ENCODE measurements around the gene ZNF232.
"Not testable (repeated sequence)": the region's sequence is repeated elsewhere in the genome, so short reads cannot be mapped to it uniquely, and the experiment has no call there.

ZNF232 gene

GRCh38 chr17:5078106-5079028, 33.3 kb downstream of the ZNF232 start, which contains the start of gene ZFP3:
Gene ZFP3, plus strand, starts transcription at chr17:5078467. Its CDS starts 13,038 bp downstream, at chr17:5091505.
- Histone ChIP-seq H3K4me1 (ENCODE audit: insufficient read depth, low read length) (peaks cover 10% of the 10 kb centered on the region), H3K27ac (ENCODE audit: low read depth, low read length) (no peak within 1 kb of the TSS), H3K27me3 (ENCODE audit: insufficient read depth, low read length) (no peaks in the 10 kb centered on the region), H3K9me3 (ENCODE audit: insufficient read depth, low read depth, low read length) (no peaks in the 10 kb centered on the region), H3K4me3 (ENCODE audit: low read length) (peak within 1 kb of the TSS; percentile 16; the same call in 1 of the 2 replicates), H3K9ac (ENCODE audit: low read depth, low read length) (no peak within 1 kb of the TSS), H3K36me3 (ENCODE audit: insufficient read depth, low read length) (no peaks in the 10 kb centered on the region)
- 93% methylated on average over 75 of the region's 75 CpGs for WGBS

DNA sequence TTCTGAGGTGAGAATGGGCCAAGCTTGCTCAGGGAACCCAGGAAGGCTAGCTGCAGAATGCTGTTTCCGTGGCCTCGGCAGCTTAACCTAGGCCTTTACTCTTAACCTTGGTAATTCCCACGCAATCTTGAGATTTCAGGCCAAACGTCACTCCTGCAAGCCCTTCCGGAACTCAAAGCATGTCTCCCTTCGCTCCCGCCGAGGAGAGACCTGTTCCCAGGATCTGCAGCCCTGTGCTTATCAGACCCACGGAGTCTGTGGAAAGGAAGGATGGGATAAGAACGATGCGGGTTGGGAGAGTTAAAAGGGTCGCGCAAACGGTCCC, 33.9 kb downstream of the ZNF232 start:
- Histone ChIP-seq H3K27ac (ENCODE audit: low read depth, low read length) (no peak overlapping the region), H3K4me3 (ENCODE audit: low read length) (no peak overlapping the region), H3K27me3 (ENCODE audit: insufficient read depth, low read length) (no peaks in the 10 kb centered on the region), H3K9ac (ENCODE audit: low read depth, low read length) (no peak overlapping the region), H3K9me3 (ENCODE audit: insufficient read depth, low read depth, low read length) (no peaks in the 10 kb centered on the region), H3K4me1 (ENCODE audit: insufficient read depth, low read length) (peaks cover 10% of the 10 kb centered on the region), H3K36me3 (ENCODE audit: insufficient read depth, low read length) (no peaks in the 10 kb centered on the region)
- 95% methylated on average over 14 of the region's 14 CpGs for WGBS

GRCh38 chr17:5077275-5077674, 34.4 kb downstream of the ZNF232 start:
- not testable (repeated sequence) for H3K9me3 ChIP-seq (ENCODE audit: insufficient read depth, low read depth, low read length); H3K9ac ChIP-seq (ENCODE audit: low read depth, low read length); H3K4me1 ChIP-seq (ENCODE audit: insufficient read depth, low read length); H3K36me3 ChIP-seq (ENCODE audit: insufficient read depth, low read length); H3K4me3 ChIP-seq (ENCODE audit: low read length); H3K27me3 ChIP-seq (ENCODE audit: insufficient read depth, low read length); H3K27ac ChIP-seq (ENCODE audit: low read depth, low read length)
- 98% methylated on average over 24 of the region's 24 CpGs for WGBS

DNA sequence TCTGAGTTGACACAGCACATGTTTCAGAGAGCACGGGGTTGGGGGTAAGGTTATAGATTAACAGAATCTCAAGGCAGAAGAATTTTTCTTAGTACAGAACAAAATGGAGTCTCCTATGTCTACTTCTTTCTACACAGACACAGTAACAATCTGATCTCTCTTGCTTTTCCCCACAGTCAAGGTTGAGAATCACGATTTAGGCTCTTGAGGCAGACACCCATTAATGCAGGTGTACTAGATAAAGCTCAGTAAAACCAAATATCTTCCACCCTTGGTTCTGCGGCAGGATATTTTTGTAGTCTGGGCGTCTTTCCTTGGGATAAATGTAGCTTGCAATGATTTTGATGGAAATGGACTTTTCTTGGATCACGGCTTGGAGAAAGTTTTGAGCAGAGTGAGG, 36.2 kb downstream of the ZNF232 start:
- not testable (repeated sequence) for H3K4me1 ChIP-seq (ENCODE audit: insufficient read depth, low read length); H3K9me3 ChIP-seq (ENCODE audit: insufficient read depth, low read depth, low read length); H3K4me3 ChIP-seq (ENCODE audit: low read length); H3K36me3 ChIP-seq (ENCODE audit: insufficient read depth, low read length); H3K27me3 ChIP-seq (ENCODE audit: insufficient read depth, low read length)
- H3K27ac ChIP-seq (ENCODE audit: low read depth, low read length): peak overlapping the region; percentile 66; the same call in 1 of the 2 replicates
- WGBS: 92% methylated on average over 4 of the region's 5 CpGs
- 0 out of 2 replicates have a peak overlapping the region, but pooled peaks have one; percentile 9 for H3K9ac ChIP-seq (ENCODE audit: low read depth, low read length)

DNA sequence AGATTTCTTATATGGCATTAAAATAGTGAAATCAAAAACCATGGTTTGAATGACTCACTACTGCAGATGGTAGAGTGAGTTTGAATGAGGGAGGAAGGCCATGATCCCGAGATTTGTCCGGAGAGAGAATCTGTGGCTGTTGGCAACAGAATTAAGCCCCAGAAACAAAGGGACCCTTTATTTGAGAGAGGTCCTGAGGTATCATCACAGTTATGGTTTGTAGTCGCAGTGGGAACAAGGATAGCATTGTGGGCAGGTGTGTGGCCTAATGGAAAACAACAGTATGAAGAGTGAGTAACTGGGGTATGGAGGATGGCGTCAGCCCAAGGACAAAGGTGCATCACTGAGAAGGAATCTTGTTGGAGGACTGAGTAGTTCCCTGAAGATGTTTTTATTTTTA, 42.0 kb downstream of the ZNF232 start:
- no peak overlapping the region for H3K4me3 ChIP-seq (ENCODE audit: low read length)
- no peaks in the 10 kb centered on the region for H3K36me3 ChIP-seq (ENCODE audit: insufficient read depth, low read length)
- H3K27me3 ChIP-seq (ENCODE audit: insufficient read depth, low read length): no peaks in the 10 kb centered on the region
- WGBS: 92% methylated on average over 4 of the region's 4 CpGs
- H3K9me3 ChIP-seq (ENCODE audit: insufficient read depth, low read depth, low read length): no peaks in the 10 kb centered on the region
- no peak overlapping the region for H3K27ac ChIP-seq (ENCODE audit: low read depth, low read length)
- H3K4me1 ChIP-seq (ENCODE audit: insufficient read depth, low read length): peaks cover 5% of the 10 kb centered on the region
- H3K9ac ChIP-seq (ENCODE audit: low read depth, low read length): no peak overlapping the region

DNA sequence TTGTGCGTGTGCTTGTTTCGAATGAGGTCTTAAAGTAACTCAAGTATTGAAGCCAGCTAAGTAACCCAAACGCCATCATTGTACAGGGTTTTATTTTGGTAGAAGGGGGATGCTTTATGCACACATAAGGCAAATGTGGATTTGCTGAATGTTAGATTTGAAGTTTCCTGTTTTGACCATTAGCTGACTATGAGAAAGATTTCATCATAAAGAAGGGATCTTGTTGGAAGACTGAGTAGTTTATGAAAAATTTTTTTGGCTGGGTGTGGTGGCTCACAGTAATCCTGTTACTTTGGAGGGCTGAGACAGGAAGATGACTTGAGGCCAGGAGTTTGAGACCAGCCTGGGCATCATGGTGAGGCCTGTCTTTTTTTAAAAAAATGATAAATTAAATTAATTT, 43.4 kb downstream of the ZNF232 start:
- Histone ChIP-seq H3K4me3 (ENCODE audit: low read length) (no peak overlapping the region), H3K36me3 (ENCODE audit: insufficient read depth, low read length) (no peaks in the 10 kb centered on the region), H3K27me3 (ENCODE audit: insufficient read depth, low read length) (no peaks in the 10 kb centered on the region), H3K4me1 (ENCODE audit: insufficient read depth, low read length) (no peaks in the 10 kb centered on the region), H3K27ac (ENCODE audit: low read depth, low read length) (no peak overlapping the region), H3K9me3 (ENCODE audit: insufficient read depth, low read depth, low read length) (no peaks in the 10 kb centered on the region), H3K9ac (ENCODE audit: low read depth, low read length) (no peak overlapping the region)
- 97% methylated on average over 3 of the region's 3 CpGs for WGBS

DNA sequence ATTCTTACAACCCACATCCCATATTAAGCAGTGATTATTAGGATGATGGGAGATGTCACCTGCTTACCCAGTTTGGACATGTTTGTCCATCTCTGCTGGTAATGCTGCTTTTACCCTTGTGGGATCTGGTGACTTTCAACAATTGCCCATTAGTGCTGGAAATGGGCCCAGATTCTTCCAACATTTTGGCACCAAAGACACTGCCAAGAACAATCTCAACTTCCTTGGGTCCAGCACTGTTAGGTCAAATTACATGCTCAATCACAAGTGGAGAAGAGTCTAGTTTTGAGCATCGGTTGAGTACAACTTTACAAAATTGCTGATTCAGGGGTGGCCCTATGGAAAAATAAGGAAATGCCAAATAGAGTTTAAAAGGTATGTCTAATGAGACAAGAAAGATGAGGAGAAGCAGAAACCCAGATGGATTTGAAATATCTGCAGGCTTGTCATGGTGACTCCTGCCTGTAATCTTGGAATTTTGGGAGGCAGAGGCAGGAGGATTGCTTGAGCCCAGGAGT, 46.4 kb downstream of the ZNF232 start:
- H3K4me1 ChIP-seq (ENCODE audit: insufficient read depth, low read length): no peaks in the 10 kb centered on the region
- no peaks in the 10 kb centered on the region for H3K9me3 ChIP-seq (ENCODE audit: insufficient read depth, low read depth, low read length)
- no peak overlapping the region for H3K4me3 ChIP-seq (ENCODE audit: low read length)
- H3K9ac ChIP-seq (ENCODE audit: low read depth, low read length): no peak overlapping the region
- no peaks in the 10 kb centered on the region for H3K27me3 ChIP-seq (ENCODE audit: insufficient read depth, low read length)
- WGBS: 87% methylated on average over 1 of the region's 1 CpG
- no peaks in the 10 kb centered on the region for H3K36me3 ChIP-seq (ENCODE audit: insufficient read depth, low read length)
- H3K27ac ChIP-seq (ENCODE audit: low read depth, low read length): no peak overlapping the region
